ENCODE data around the gene NEURL1B.

The NEURL1B gene

GRCh38 chr5:172610643-172611042, 30.4 kb upstream of the NEURL1B start:
- no peak for DNase-seq

- DNase-seq = no peak
These were observed 29.1 kb upstream of the NEURL1B start for GRCh38 chr5:172611913-172612312.

DNA sequence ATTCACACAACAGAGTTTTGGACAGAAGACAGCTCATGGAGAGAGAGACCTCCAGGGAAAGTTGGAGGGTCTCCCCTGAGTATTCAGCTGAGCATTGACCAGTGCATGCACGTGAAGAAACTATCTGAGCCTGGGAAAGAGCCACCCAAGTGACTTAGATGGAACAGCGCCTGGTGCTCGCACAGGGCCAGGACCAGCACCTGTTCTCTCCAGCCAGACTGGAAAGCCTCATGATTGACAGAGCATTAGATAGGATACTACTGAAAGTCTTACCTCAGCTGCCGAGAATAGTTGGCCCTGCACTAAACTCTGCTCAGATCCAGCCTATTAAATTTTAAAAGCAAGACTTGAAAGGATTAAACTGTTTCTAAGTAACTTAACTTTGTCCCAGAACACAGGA, 28.3 kb upstream of the NEURL1B start:
- DNase-seq = no peak

DNA sequence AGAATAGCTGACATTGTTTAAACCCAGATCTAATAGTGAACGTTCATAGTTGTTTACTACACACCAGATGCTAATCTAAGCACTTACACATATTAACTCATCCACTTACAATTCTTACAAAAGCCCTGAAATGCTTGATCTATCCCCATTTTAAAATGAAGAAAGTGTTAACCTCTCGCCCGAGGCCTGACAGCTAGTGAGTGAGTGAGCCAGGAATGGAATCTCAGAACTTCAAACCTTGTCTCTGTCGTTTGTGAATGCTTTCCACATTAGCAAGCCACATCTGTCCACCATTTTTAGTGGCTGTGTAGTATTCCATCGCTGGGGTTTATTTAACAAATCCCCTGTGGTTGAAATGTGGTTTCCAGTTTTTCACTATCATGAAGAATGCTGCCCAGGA, 24.9 kb upstream of the NEURL1B start:
- no peak for DNase-seq

DNA sequence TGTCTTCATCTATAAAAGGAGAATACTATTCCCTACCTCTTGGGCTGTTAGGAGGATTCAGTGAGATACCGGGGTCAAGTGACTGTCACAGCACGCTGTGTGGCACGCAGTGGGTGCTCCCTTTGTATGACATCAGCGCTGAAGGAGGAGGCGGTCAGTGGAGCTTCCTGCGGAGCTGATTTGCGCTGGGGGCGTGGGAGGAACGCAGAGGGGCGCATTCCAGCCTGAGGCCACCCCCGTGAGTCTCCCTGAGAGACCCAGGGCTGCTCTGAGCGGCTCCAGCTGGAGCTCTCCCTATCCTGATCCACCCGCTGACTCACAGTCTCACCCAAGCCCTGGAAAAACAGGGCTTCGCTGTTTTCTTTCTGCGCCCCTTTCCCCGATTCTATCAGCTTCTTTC, 24.3 kb upstream of the NEURL1B start:
- DNase-seq = no peak

GRCh38 chr5:172617817-172618216, 23.2 kb upstream of the NEURL1B start:
- no peak for DNase-seq

DNA sequence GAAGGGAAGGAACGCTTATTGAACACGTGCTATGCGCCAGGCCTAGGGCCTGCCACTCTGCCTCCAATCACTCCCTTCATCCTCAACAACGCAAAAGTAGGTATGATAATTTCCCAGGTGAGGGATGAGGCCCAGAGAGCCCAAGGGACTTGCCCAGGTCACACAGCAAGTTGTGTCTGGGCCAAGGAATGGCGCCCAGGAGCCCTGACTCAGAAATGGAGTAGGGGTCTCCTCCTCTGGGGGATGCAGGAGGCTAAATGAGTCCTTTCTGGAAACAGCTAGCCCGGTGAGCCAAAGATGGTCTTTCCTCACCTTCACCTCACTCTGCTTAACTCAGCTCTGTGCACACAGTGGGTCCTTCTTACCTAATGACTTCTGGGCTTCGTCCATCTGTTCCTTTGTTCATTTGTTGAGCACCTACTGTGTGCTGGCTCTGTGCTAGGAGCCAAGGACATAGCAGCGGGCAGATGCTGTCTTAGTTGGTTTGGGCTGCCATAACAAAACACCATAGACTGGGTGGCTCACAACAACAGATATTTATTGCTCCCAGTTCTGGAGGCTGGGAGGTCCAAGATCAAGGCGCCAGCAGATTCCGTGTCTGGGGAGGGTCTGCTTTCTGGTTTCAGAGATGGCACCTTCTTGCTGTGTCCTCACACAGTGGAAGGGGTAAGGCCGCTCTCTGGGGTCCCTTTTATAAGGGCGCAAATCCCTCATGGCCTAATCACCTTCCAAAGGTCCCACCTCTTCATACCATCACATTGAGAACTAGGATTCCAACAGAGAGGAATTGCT, 22.3 kb upstream of the NEURL1B start:
- no peak for DNase-seq

DNA sequence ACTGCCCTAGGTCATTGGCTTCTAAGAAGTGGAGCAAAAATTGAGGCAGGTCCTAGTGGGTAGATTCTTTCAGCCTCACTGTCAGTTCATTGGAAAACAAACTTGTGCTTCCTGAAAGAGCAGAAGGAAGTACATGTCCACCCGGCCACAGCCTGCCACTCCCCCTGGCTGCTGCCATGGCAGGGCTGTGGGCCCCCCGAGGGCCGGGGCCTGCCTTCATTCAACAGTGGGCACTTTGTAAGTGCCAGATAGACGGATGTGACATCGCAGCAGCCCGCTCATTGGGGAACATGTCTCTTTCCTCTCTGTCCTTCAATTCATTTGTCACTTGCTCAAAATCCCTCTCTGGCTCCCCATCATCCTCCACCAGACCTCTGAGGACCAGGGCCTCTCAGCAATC, 20.6 kb upstream of the NEURL1B start:
- DNase-seq = no peak

GRCh38 chr5:172622091-172623046, 18.7 kb upstream of the NEURL1B start:
- no peak for DNase-seq

DNA sequence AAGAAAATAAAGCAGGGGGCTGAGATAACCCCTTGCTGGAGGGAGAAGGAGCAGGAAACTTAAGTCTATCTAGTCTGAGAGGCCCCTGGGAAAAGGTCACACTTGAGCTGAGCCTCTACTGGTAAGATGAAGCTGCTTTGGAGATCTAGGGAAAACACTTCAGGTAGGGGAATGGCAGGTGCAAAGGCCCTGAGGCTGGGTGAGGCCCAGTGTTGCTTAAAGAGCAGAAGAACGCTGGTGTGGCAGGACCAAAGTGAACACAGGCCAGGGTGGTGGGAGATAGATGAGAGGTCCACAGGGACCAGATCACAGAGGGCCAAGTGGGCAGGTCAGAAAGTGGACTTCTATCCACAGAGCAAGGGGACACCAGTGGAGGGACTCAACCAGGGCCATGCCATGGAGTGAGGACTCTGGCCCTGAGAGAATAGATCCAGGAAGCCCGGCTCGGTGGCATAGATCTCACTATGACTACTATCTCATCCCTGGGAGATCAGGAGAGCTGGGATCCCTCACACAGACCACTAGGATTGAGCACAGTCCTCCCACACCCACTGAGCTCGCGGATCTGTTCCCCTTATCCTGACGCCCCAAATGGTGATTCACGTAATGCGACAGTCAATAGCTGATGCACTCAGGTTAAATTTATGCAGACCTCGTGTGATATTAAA, 17.6 kb upstream of the NEURL1B start:
- DNase-seq = no peak

GRCh38 chr5:172624083-172624995, 16.7 kb upstream of the NEURL1B start:
- no peak for DNase-seq

DNA sequence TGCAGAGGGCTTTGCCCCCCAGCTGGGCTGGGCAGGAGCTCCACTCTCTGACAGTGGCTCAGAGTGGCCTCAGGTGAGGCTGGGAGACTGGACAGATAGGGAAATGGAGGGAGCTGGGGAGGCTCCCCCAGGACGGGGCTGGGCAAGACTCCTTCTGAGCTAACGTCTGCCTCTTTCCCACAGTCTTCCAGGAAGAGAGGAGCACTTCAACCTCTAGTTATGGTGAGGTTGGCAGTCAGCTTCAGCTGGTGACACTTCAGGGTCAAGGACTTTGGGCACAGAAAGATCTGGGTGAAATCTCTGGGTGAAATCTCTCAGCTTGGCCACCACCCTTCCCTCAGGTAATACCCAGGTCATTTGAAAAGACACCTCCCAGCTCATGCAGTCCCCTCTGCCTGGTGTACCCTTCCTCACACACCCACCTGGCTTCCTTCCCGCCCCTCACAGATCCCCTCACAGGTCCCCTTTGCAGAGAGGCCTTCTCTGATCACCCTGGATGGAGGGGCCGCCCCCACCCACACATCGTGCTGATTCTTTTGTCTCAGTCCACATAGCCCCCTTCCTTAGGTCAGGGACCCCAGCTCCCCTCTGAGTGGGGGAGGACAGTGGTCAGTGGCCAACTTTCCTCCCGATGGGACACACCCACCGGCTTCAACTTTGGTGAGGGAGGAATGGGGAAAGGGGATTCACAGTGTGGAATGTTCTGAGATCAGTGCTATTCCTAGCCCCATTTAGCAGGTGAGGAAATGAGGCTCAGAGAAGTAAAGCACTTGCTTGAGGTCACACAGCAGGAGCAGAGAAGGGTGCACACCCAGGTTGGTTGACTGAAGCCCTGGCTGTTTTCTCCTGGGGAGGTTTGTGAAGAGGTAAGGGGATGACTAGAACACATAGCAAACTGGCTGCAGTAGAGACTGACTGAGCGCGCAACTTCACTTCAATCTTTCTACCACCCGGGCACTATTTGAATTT, 15.8 kb upstream of the NEURL1B start:
- no peak for DNase-seq

- no peak for DNase-seq
These were observed 15.0 kb upstream of the NEURL1B start for GRCh38 chr5:172626031-172626581.

DNA sequence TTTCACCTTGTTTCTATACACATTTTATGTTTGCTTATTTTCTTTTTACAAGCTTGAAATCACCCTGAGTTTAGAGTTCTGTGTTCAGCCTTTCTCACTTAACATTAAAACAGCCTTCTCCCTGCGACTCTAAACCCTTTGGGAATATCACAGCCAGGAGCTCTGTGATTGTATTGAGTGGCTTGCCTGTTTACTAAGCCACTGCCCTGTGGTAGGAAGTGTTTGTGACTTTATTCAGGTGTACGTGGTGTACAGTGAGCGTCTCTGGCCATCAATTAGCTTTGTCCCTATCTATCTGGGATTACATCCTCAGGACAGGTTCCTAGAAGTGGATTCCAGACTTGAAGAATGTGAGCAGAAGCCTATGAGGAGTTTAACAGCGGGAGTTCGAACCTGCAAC, 11.0 kb upstream of the NEURL1B start:
- peak; percentile 5 for DNase-seq

GRCh38 chr5:172630482-172630881, 10.6 kb upstream of the NEURL1B start:
- DNase-seq = no peak

- DNase-seq = no peak
These were observed 10.1 kb upstream of the NEURL1B start for GRCh38 chr5:172630986-172631385.

GRCh38 chr5:172632346-172633092, 8.5 kb upstream of the NEURL1B start:
- DNase-seq = no peak

- DNase-seq = no peak
These were observed 7.6 kb upstream of the NEURL1B start for GRCh38 chr5:172633403-172633970.

DNA sequence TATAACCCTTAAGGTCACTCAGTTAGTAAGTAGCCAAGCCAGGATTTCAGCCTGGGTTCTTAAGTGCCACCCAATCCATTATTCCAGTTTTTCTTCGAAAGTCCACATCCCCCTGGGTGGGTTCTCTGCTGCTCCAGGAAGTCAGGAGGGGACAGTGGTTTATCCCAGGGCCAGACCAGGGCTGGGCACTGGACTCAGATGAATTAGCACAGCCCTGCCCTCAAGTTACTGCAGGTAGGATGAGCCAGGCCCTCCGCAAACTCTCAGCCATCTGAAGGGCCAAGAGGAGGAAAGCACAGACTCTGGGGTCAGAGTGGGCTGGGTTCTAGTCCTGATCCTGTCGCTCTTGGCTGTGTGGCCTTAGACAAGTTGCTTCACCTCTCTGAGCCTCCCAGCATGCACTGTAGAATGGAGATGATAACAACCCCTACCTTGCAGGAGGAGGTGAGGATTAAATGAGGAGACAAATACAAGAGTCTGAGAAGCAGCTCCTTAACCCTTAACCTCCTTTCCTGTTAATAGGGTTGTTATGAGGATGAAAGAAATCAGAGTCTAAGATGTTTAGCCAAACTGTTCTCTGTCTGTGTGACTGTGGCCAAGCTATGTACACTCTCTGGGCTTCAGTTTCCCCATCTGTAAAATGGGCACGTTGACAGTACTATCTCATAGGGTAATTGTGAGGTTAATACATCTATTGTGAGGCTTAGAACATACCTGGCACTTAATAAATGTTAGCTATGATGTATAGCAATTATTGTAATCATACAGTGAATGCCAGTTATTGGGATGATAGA, 6.8 kb upstream of the NEURL1B start:
- no peak for DNase-seq

Measured in NCI-H1092 treated with DMSO at 0.1 percent for 48 hours (cell line).